ENCODE measurements around the gene ATP8B4. TPM values are rescaled to one million over a fixed set of nuclear protein-coding genes. Genes with fewer than 3 reads are reported as not detected.

ATP8B4 gene
- total RNA-seq, 1 experiment from 2014 or later, result not detected

DNA sequence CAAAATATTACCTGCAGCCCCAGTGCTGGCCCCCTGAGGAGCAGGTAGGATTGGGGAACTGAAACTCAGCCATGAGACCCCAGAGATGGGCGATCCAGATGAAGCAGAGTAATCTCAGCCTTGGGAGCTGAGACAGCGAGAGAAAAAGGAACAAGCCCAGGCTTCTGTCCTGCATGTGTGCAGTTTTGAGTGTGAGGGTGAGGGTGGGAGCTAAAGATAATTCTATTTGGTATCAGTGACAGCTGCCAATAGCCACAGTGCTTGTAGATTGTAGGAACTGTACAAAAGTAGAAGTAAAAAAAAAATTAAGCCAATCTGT is 5.9 kb downstream of the ATP8B4 start:
- Histone ChIP-seq H3K27ac (ENCODE audit: low read length) (no peak overlapping the region), H3K9me3 (ENCODE audit: control insufficient read depth, insufficient read depth, low read depth, low read length) (no peaks in the 10 kb centered on the region), H3K36me3 (ENCODE audit: control insufficient read depth, insufficient read depth, low read length) (no peaks in the 10 kb centered on the region), H3K27me3 (ENCODE audit: control insufficient read depth, insufficient read depth, low read length) (peaks cover 6% of the 10 kb centered on the region; the same call in 1 of the 2 replicates), H3K4me1 (ENCODE audit: control insufficient read depth, insufficient read depth, low read length) (no peaks in the 10 kb centered on the region), H3K4me3 (ENCODE audit: low read depth in 2 of 2, low read length in 2 of 2) (no peak overlapping the region)
- POLR2A ChIA-PET, result no interaction called here
- intact Hi-C loops (cut with micrococcal nuclease; ENCODE audit: unreplicated experiment) (no loop called here), in situ Hi-C loops (cut with HindIII; ENCODE audit: low pct_unique_long_range_greater_than_20kb, low sequenced_read_pairs) (no loop called here)
- no TSS peak for BruUV-seq (replicated peaks)
- CTCF ChIA-PET, result no interaction called here
- TF ChIP-seq SIN3A (IDR thresholded peaks at IDR 0.05; ENCODE audit: borderline replicate concordance, insufficient read depth, low read depth, low read length), result no peak
- TF ChIP-seq POLR2AphosphoS5 (IDR thresholded peaks at IDR 0.05; ENCODE audit: low read depth, low read length), result no peak
- TF ChIP-seq CTCF (IDR thresholded peaks at IDR 0.05), result no peak
- no peak for TF ChIP-seq REST (IDR thresholded peaks at IDR 0.05; ENCODE audit: insufficient read depth in 1 of 2, low read depth in 2 of 2, low read length in 1 of 2)
- TF ChIP-seq TCF7L2 (IDR thresholded peaks at IDR 0.05; ENCODE audit: low read depth, low read length), result no peak
- ATAC-seq (no peak), DNase-seq (ENCODE audit: low read depth, low spot score) (no peak)

GRCh38 chr15:50112488-50113186 is 6.4 kb downstream of the ATP8B4 start:
- Histone ChIP-seq H3K36me3 (ENCODE audit: control insufficient read depth, insufficient read depth, low read length) (no peaks in the 10 kb centered on the region), H3K27me3 (ENCODE audit: control insufficient read depth, insufficient read depth, low read length) (peaks cover 6% of the 10 kb centered on the region; the same call in 1 of the 2 replicates), H3K9me3 (ENCODE audit: control insufficient read depth, insufficient read depth, low read depth, low read length) (no peaks in the 10 kb centered on the region), H3K27ac (ENCODE audit: low read length) (no peak overlapping the region), H3K4me3 (ENCODE audit: low read depth in 2 of 2, low read length in 2 of 2) (no peak overlapping the region), H3K4me1 (ENCODE audit: control insufficient read depth, insufficient read depth, low read length) (no peaks in the 10 kb centered on the region)
- intact Hi-C loops (cut with micrococcal nuclease; ENCODE audit: unreplicated experiment), result no loop called here
- TF ChIP-seq TCF7L2 (IDR thresholded peaks at IDR 0.05; ENCODE audit: low read depth, low read length), result no peak
- TF ChIP-seq CTCF (IDR thresholded peaks at IDR 0.05), result no peak
- no peak for TF ChIP-seq POLR2AphosphoS5 (IDR thresholded peaks at IDR 0.05; ENCODE audit: low read depth, low read length)
- no peak for TF ChIP-seq REST (IDR thresholded peaks at IDR 0.05; ENCODE audit: insufficient read depth in 1 of 2, low read depth in 2 of 2, low read length in 1 of 2)
- no peak for TF ChIP-seq SIN3A (IDR thresholded peaks at IDR 0.05; ENCODE audit: borderline replicate concordance, insufficient read depth, low read depth, low read length)
- ChIA-PET CTCF (no interaction called here), POLR2A (no interaction called here)
- no TSS peak for BruUV-seq (replicated peaks)
- no peak for ATAC-seq
- in situ Hi-C loops (cut with HindIII; ENCODE audit: low pct_unique_long_range_greater_than_20kb, low sequenced_read_pairs), result no loop called here
- no peak for DNase-seq (ENCODE audit: low read depth, low spot score)

All from Panc1 (cell line).